B cell (primary cell): ENCODE results near the gene CUL1. TPM values are rescaled to one million over a fixed set of nuclear protein-coding genes. Genes with fewer than 3 reads are reported as not detected.

ENCODE experiments used
- ATAC-seq: fragments of 200-7000 bp; cut with Tn5 transposase; one replicate; pipeline ENCODE4 v1.10.0; 2021; ENCODE audit warnings: low read depth, mild to moderate bottlenecking, moderate number of reproducible peaks, moderate library complexity
- CTCF ChIA-PET: fragments of 350-600 bp; sonication (Branson Sonifier 250); formaldehyde crosslinking; loops from one replicate; lab custom pipeline; 2021; ENCODE audit warnings: antibody characterized with exemption, inconsistent platforms; lab: Charles Lee
- POLR2A ChIA-PET: fragments of 350-600 bp; sonication (Branson Sonifier 250); formaldehyde crosslinking; loops from one replicate; lab custom pipeline; 2021; ENCODE audit warnings: antibody characterized with exemption; lab: Charles Lee
- DNase-seq: peaks from one replicate; pipeline ENCODE4 v3.0.0; 2013
- H2AFZ ChIP-seq: 2 replicates; pipeline ENCODE4 v1.6.1; 2012; ENCODE audit warnings: mild to moderate bottlenecking, low read depth, low read length; ENCODE audit not compliant: insufficient read depth, poor library complexity, severe bottlenecking
- H3K27ac ChIP-seq, 2 donors: 1 replicate in 1 of 2; 2 replicates in 1 of 2; pipeline ENCODE4 v1.5.1; 2012 to 2013; ENCODE audit warnings: low read length in 2 of 2, mild to moderate bottlenecking in 2 of 2, moderate library complexity in 1 of 2
- H3K27me3 ChIP-seq, 4 experiments: fragments of 200-600 bp in 1 of 4; sonication (generic) in 1 of 4; replicated peaks in 1 of 4; 1 replicate in 2 of 4; 2 replicates in 2 of 4; pipeline versions ENCODE4 v1.6.1 to v1.7.0; 2013 to 2016; ENCODE audit warnings: low read length in 3 of 4, mild to moderate bottlenecking in 2 of 4, mixed read lengths in 1 of 4, moderate library complexity in 1 of 4; ENCODE audit not compliant: insufficient read depth in 4 of 4, control insufficient read depth in 3 of 4; ENCODE audit errors: control extremely low read depth in 1 of 4
- H3K36me3 ChIP-seq, 2 experiments: replicated peaks in 1 of 2; 1 replicate in 1 of 2; 2 replicates in 1 of 2; pipeline versions ENCODE4 v1.6.1 to v1.7.1; 2013; ENCODE audit warnings: low read length in 1 of 2; ENCODE audit not compliant: insufficient read depth in 2 of 2, control insufficient read depth in 1 of 2; ENCODE audit errors: control extremely low read depth in 1 of 2, extremely low read depth in 1 of 2
- H3K4me1 ChIP-seq, 2 donors: fragments of 200-600 bp in 1 of 2; sonication (generic) in 1 of 2; 1 replicate in 1 of 2; 2 replicates in 1 of 2; pipeline versions ENCODE4 v1.5.1 to v1.6.1; 2013 to 2017; ENCODE audit warnings: low read length in 2 of 2; ENCODE audit not compliant: control insufficient read depth in 2 of 2, insufficient read depth in 2 of 2
- H3K4me2 ChIP-seq: replicated peaks from 2 replicates; pipeline ENCODE3; 2012; ENCODE audit warnings: mild to moderate bottlenecking, low read depth, low read length; ENCODE audit not compliant: poor library complexity, severe bottlenecking
- H3K4me3 ChIP-seq, 5 experiments: fragments of 200-600 bp in 1 of 5; sonication (generic) in 1 of 5; 1 replicate in 3 of 5; 2 replicates in 2 of 5; pipeline versions ENCODE4 v1.5.1 to v1.7.0; 2011 to 2016; ENCODE audit warnings: low read length in 4 of 5, mild to moderate bottlenecking in 4 of 5, low read depth in 2 of 5, control low read depth in 1 of 5, moderate library complexity in 1 of 5; ENCODE audit not compliant: insufficient read depth in 1 of 5; ENCODE audit errors: control extremely low read depth in 1 of 5, extremely low read depth in 1 of 5
- H3K79me2 ChIP-seq: fragments of 200-600 bp; sonication (generic); one replicate; pipeline ENCODE4 v1.6.0; 2016; ENCODE audit warnings: low read length; ENCODE audit not compliant: control insufficient read depth, insufficient read depth
- H3K9ac ChIP-seq: fragments of 200-600 bp; sonication (generic); 2 replicates; pipeline ENCODE4 v1.6.1; 2017; ENCODE audit warnings: mild to moderate bottlenecking, low read length, moderate library complexity
- H3K9me3 ChIP-seq, 3 donors: one replicate each; pipeline versions ENCODE4 v1.6.1 to v1.7.1; 2013; ENCODE audit warnings: low read length in 2 of 3; ENCODE audit not compliant: control insufficient read depth in 2 of 3, insufficient read depth in 1 of 3; ENCODE audit errors: control extremely low read depth in 1 of 3
- H4K20me1 ChIP-seq: 2 replicates; pipeline ENCODE4 v1.6.0; 2012; ENCODE audit warnings: mild to moderate bottlenecking, low read length; ENCODE audit not compliant: insufficient read depth, control insufficient read depth, poor library complexity, severe bottlenecking
- H3K27ac Mint-ChIP-seq: one replicate; pipeline ENCODE4 v1.8.0; 2021; ENCODE audit warnings: mixed read lengths
- H3K27me3 Mint-ChIP-seq: one replicate; pipeline ENCODE4 v1.8.0; 2021; ENCODE audit warnings: mixed read lengths
- H3K4me1 Mint-ChIP-seq: one replicate; pipeline ENCODE4 v1.8.0; 2021; ENCODE audit warnings: mixed read lengths
- H3K4me3 Mint-ChIP-seq: one replicate; pipeline ENCODE4 v1.8.0; 2021; ENCODE audit warnings: mixed read lengths
- H3K9me3 Mint-ChIP-seq: one replicate; pipeline ENCODE4 v1.8.0; 2022; ENCODE audit warnings: mixed read lengths; ENCODE audit not compliant: insufficient read depth
- EZH2 ChIP-seq: IDR thresholded peaks from 2 replicates; pipeline ENCODE4 v1.6.1; 2012; ENCODE audit warnings: borderline replicate concordance, low read depth, mild to moderate bottlenecking, moderate library complexity, low read length; ENCODE audit not compliant: insufficient read depth, poor library complexity, severe bottlenecking
- WGBS: methylation state at CpG from one replicate; pipeline ENCODE4 v1.1.5; 2013; ENCODE audit warnings: missing lambda C conversion rate; ENCODE audit not compliant: insufficient coverage; 5-methylcytosine and 5-hydroxymethylcytosine counted together
- intact Hi-C: fragments of 100-400 bp; cut with micrococcal nuclease; formaldehyde crosslinking; loops from one replicate; pipeline ENCODE4 v1.10.0; 2022
- polyA plus RNA-seq: library from polyadenylated mRNA; depleted of rRNA; stranded (reverse); fragments of >200 nt; gene quantifications from 2 replicates; pipeline ENCODE4 v1.2.3, GENCODE V29; 2012
- total RNA-seq, 2 donors: library from RNA; stranded (reverse); fragments of 120-200 nt in 1 of 2; gene quantifications; 1 replicate in 1 of 2; 2 replicates in 1 of 2; pipeline versions ENCODE4 v1.2.3 to v1.2.4, GENCODE V29; 2013 to 2022
- TF ChIP-seq, protein P1 (sequence below): fragments of 200-600 bp; IDR thresholded peaks from one replicate; pipeline ENCODE4 v1.8.0; 2022; ENCODE audit warnings: antibody characterized with exemption, mild to moderate bottlenecking

CUL1 gene
- total and polyA plus RNA-seq, 2 donors (not counting 1 experiment from before 2014, with no cell fraction given): 26.9 to 51.1 TPM

DNA sequence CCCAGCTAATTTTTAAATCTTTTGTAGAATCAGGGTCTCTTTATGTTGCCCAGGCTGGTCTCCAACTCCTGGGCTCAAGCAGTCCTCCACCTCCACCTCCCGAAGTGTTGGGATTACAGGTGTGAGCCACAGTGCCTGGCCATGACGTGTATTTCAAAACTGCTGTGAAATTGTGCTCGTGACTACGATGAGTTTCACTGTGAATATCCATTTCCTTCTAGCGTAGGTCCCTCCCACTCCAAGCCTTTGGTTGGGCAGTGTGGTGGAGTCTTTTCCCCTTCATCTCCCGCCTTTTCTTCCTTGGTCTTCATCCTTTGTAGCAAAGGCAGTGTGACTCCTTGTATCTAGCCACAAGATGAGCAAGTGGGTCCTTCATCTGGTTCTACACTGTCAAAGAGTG lies 56.2 kb downstream of the CUL1 start:
- Histone ChIP-seq H3K9ac (no peak overlapping the region), H3K36me3 (peaks cover 0 to 40% of the 10 kb centered on the region in 2 experiments), H2AFZ (no peak overlapping the region), H3K9me3 (peaks cover 0 to 4% (median 0%) of the 10 kb centered on the region in 3 donors), H3K4me3 (no peak overlapping the region), H3K4me2 (no peak overlapping the region), H3K27ac (no peak overlapping the region), H3K27me3 (no peaks in the 10 kb centered on the region), H3K4me1 (no peaks in the 10 kb centered on the region), H4K20me1 (peaks cover 10% of the 10 kb centered on the region), H3K79me2 (peaks cover 8% of the 10 kb centered on the region)
- CTCF ChIA-PET: interaction anchor here (0.7 kb wide), 1 partner anchor 89 kb away, joined by 3 read pairs; no protein-coding TSS in a partner anchor
- POLR2A ChIA-PET: no interaction called here
- no peaks in the 10 kb centered on the region for H3K27me3 Mint-ChIP-seq
- ATAC-seq: no peak
- H3K4me1 Mint-ChIP-seq: no peaks in the 10 kb centered on the region
- no peak for TF ChIP-seq EZH2
- TF ChIP-seq, protein P1, sequence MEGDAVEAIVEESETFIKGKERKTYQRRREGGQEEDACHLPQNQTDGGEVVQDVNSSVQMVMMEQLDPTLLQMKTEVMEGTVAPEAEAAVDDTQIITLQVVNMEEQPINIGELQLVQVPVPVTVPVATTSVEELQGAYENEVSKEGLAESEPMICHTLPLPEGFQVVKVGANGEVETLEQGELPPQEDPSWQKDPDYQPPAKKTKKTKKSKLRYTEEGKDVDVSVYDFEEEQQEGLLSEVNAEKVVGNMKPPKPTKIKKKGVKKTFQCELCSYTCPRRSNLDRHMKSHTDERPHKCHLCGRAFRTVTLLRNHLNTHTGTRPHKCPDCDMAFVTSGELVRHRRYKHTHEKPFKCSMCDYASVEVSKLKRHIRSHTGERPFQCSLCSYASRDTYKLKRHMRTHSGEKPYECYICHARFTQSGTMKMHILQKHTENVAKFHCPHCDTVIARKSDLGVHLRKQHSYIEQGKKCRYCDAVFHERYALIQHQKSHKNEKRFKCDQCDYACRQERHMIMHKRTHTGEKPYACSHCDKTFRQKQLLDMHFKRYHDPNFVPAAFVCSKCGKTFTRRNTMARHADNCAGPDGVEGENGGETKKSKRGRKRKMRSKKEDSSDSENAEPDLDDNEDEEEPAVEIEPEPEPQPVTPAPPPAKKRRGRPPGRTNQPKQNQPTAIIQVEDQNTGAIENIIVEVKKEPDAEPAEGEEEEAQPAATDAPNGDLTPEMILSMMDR: no peak
- no peak overlapping the region for H3K27ac Mint-ChIP-seq
- no peak overlapping the region for H3K4me3 Mint-ChIP-seq
- 100% methylated on average over 2 of the region's 6 CpGs for WGBS
- no peak for DNase-seq
- H3K9me3 Mint-ChIP-seq: peaks cover 2% of the 10 kb centered on the region
- intact Hi-C loops: no loop called here

DNA sequence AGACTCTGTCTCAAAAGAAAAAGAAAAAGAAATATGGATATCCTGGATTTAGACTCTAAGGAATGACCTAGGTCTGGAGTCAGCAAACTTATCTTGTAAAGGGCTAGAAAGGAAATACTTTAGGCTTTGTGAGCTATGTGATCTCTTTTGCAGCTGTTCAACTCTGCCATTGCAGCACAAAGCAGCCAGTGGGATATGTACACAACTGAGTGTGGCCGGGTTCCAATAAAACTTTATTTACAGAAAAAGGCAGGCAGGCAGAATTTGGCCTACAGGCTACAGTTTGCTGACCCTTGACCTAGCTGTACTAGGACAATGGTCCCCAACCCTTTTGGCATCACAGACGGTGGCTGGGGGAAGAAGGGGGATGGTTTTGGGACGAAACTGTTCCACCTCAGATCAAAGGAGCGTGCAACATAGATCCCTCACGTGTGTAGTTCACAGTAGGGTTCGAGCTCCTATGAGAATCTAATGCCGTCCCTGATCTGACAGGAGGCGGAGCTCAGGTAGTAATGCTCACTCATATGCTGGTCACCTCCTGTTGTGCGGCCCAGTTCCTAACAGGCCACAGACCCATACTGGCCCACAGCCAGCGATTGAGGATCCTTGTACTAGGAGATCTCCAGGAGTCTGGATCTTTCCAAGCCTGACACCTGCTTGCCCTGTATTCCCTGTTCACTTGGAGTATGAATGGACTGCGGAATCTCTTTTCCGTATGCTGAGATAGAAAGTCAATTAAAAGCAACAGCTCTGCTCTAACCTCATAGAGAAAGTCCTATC lies 63.0 kb downstream of the CUL1 start:
- ATAC-seq: no peak
- H3K27ac ChIP-seq: no peak overlapping the region
- DNase-seq: no peak
- no peak overlapping the region for H3K4me2 ChIP-seq
- no peak overlapping the region for H3K4me3 ChIP-seq
- H3K79me2 ChIP-seq: no peaks in the 10 kb centered on the region
- Mint-ChIP-seq H3K4me3 (no peak overlapping the region), H3K4me1 (no peaks in the 10 kb centered on the region), H3K9me3 (no peaks in the 10 kb centered on the region), H3K27me3 (no peaks in the 10 kb centered on the region), H3K27ac (no peak overlapping the region)
- H3K27me3 ChIP-seq: no peaks in the 10 kb centered on the region
- H4K20me1 ChIP-seq: no peaks in the 10 kb centered on the region
- CTCF ChIA-PET: no interaction called here
- intact Hi-C loops: no loop called here
- H2AFZ ChIP-seq: no peak overlapping the region
- POLR2A ChIA-PET: no interaction called here
- 98% methylated on average over 9 of the region's 12 CpGs for WGBS
- no peaks in the 10 kb centered on the region for H3K4me1 ChIP-seq
- no peak overlapping the region for H3K9ac ChIP-seq
- H3K9me3 ChIP-seq: no peaks in the 10 kb centered on the region
- no peak for TF ChIP-seq EZH2
- TF ChIP-seq, protein P1: no peak
- peaks cover 1 to 54% of the 10 kb centered on the region in 2 experiments for H3K36me3 ChIP-seq
